Activated T-cell treated with anti-CD3 and anti-CD28 coated beads for 4 hours (primary cell): ENCODE measurements around the gene SERPINE1.

ENCODE experiments used
- DNase-seq: peaks from one replicate; pipeline ENCODE4 v3.0.0-alpha.2; 2020

Gene SERPINE1

DNA sequence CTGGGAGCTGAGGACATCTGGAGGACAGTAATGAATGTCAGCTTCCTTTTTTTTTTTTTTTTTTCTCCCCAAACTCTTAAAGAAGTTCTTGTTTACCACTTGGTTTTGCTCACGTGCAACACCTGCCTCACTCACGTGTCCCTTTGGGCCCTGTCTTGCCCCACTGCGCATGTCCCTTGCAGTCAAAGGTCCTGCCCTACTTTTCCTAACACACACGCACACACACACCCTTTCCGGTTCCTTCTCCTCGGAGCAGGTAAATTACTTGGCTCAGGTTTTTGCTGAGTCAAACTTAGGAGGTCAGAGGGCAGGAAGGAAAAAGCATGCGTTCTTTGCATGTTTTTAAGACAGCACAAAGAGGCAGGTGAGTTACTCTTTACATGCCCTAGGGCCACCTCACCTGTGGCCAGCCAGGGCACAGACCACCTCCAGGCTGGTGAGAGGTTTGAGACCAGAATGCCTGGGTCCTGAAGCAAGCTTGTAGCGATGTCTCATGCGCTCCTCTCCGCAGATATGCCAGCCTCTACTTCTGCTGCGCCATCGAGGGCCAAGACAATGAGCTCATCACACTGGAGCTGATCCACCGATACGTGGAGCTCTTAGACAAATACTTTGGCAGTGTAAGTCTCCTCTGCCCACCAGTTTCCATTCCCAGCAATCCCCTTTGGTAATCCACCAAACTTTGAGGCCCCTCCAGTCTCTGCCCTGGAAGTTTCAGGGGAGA, 30.1 kb downstream of the SERPINE1 start:
- no peak for DNase-seq

DNA sequence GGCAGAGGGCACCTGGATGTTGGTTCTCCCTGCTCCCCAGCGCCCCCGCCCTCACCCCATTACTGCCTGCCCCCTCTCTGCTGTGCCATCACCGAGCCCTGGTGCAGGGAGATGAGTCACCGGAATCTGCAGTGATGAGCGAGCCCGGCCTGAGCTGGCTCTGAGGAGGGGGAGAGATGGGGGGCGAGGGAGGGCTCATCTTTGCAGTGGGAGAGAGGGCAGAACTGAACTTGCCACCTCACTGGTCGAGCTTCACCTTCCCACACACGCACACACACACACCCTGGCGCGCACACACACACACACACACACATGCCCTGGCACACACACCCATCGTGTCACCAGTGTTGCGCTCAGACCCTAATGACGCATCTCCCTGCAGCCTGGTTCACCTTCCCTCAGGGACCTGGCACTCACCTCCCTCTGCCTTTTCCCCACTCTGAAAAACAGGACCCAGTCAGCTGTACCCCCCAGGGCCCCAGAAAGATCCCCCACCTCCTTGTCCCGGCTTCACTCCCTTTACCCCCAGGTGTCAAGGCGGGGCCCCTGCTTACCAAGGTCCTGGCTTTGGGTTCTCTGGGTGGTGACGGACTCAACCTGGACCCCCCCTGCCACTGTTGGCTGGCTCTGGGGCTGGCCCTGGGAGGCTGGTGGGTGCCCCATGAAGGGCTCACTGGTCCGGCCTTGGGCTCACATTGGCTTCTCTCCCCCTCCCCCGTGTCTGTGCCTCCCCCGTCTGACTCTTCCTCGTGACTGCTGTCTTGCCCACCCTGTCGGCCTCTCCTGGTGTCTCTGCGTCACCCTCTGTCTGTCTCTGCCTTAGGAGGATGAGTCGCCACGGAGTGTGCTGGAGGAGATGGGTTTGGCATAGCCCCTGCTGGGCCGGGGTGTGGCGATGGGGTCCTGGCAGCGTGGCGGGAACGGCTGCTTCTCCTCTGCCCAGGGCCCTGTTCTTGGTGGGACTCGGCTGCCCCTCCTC, 33.1 kb downstream of the SERPINE1 start:
- DNase-seq, result no peak

DNA sequence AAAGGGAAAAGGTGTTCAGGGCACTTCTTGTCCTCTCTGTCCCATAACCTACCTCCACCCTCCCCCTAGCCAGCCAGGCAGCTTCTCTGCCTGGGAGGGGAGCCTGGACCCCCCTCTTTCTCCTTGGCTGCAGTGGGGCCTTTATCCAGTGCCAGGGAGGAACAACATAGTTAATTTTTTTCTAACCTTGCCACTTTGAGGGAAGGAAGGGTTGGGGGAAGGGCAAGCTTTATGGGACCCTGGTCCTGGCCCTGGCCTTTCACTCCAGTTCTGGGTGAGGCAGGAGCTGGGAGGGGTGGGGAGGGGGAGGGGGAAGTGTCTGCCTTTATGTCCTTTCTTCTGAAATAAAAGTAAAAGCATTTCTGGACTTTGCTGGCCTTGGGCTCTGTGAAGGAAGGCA, 34.0 kb downstream of the SERPINE1 start:
- no peak for DNase-seq

DNA sequence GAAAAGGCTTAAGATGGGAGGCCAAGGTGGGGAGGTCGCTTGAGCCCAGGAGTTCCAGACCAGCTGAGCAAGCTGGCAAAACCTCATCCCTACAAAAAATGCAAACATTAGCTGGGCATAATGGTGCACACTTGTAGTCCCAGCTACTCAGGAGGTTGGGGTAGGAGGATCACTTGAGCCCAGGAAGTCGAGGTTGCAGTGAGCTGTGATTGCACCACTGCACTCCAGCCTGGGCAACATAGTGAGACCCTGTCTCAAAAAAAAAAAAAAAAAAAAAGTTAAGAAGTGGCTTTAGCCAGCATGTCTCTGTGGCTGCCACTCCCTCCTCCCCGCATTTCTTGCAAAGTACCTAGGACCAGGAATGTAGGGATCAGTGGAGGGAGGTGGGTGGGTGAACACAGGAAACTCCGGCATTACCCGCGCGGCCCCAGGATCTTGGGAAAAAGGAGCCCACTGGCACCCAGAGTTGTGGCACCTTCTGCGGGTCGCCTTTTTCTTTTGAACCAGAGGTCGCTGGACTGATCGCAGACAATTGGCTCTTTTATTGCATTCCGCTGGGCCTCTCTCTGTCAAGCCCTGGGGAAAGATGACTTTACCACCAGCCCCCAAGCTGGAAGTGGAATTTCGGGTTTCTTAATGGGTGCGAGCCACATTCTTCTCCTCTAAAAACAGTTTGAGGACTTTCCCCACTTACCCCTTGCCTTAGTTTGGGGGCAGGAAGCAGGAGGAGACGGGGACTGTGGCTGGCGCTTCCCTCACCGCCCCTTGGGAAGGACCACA, 35.0 kb downstream of the SERPINE1 start:
- no peak for DNase-seq

DNA sequence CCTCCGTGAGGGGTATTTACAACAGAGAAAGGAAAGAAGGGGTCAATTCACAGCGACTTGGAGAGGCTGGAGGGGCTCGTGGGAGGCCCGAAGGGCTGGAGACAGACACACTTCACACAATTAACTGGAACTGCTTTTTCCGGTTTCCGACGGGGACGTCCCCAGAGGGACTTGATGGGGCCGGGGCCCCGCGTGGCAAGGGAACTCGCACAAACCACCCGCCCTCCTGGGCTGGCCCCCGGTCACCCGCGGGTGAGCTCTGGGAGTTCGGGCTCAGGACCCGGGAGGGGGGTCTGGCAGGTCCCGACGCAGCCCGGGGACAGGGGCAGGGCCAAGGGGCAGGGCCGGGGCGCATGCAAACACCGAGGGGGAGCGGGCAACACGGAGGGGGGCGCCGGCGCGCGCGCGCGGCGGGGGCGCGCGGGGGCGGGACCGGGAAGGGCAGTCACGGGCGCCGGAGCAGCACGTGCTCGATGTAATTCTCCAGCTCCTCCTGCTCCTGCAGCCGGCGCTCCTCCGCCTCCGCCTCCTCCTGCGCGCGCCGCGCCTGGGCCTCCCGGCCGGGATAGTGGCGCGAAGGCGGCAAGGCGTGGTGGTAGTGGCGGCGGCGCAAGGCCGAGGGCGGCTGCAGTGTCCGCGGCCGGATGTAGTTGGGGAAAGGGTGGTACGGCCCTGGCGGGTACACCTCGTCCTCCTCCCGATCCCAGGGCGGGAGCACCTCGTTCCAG, 35.8 kb downstream of the SERPINE1 start:
- no peak for DNase-seq

DNA sequence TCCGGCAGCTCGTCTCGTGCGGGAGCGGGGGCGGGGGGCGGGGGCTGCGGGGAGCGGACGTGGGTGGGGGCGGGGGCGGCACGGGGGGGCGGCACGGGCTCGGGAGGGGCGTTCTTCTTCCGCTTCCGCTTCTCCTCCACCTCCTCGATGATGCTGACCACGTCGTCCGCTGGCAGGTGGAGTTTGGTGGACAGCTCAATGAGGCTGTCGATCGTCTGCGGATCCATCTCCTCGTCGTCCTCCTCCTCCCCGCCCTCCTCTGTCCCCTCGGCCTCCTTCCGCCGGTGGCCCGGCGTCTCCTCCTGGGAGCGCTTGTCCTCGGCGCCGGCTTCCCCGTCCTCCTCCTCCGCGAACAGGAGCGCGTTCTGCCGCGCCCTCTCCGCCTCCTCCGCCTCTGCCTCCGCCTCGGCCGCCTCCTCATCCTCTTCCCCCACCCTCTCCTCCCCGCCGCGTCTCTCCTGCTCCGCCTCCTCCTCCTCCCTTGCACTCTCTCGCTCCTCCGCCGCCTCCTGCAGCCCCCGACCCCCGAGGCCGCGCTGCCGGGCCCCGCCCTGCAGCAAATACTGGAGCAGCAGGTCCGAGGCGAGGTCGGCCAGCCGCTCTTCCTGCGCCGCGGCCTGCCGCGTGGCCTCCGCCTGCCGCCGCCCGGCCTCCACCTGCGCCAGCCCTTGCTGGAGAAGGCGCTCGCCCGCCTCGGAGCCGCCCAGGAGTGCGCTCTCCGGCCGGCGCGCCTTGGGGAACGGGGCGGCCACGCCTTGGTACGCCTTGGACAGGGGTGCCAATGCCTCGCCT, 36.6 kb downstream of the SERPINE1 start:
- no peak for DNase-seq

DNA sequence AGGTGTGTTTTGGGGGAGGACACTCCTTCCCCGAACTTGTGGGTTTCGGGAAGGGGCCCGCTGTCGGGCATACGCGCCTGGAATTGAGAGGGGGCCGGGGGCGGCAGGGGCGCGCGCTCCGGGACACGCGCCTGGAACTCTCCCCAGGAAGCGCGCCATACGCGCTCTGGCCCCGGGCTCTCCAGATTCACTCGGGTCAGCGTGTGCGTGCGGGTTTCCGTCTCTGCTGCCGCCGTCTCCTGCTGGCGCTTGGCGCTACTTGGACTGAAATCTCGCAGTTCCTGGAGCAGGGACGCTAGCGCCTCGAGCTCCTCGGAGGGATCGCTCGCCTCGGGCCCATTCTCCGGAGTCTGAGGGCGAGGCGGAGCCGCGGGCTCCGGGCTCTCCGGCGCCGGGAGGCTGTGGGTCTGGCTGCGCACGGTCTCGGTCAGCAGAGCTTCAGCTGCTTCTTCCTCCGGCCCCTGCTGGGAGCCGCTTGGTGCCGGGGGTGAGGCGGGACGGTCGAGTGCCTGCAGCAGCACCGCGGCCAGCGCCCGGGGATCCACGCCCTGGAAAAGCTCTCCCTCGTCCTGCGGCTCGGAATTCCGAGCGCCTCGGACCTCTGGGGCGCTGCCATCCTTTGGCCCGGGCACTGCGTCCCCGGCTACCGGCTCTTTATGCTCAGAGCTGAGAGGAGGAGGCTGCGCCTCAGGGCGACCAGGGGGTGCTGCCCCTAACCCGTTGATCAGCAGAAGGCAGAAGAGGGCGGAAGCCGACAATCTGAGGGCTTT, 37.4 kb downstream of the SERPINE1 start:
- no peak for DNase-seq

DNA sequence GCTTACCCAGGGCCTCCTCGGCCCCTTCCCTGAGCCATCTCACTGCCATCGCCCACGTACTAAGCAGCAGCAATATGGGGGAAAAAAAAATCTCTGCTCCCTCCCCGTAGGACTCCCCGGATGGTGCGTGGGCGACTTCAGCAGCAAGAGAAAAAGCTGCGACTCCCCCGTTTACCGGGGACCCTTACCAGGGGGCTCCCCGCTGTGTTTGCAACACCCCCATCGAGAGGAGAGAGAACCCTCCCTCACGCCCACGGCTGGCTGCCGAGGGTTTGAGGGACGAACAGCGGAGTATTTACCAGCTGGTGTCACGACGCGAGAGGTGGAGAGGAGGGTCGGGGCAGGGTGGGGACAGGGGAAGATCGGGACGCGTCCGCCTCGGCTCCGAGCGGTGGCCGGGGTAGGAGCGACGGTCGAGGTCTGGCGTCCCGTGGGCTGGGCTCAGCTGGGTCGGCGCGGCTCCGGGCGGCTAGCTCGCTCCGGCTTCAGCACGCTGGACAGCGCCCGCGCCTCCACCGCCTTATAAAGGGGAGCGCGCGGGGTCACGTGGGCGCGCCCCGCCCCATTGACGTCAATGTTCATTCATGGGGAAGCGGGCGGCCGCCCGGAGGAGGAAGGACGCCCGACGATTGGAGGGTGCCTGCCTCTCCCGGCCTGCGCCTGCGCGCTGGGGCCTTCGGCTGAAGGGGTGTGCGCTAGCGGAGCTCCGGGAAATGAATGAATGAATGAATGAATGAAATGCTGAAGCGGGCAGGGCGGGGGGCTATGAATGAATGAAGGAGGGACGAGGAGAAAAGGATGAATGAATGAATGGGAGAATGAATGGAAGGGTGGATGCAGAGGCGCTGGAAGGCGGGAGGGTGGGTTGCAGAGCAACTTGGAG, 38.4 kb downstream of the SERPINE1 start, which contains the start of gene VGF:
Gene VGF, minus strand, starts transcription at position 495 of the 883 bp plus-strand sequence. CDS start 726 bp downstream, outside the sequence.
- peak; percentile 83 for DNase-seq

DNA sequence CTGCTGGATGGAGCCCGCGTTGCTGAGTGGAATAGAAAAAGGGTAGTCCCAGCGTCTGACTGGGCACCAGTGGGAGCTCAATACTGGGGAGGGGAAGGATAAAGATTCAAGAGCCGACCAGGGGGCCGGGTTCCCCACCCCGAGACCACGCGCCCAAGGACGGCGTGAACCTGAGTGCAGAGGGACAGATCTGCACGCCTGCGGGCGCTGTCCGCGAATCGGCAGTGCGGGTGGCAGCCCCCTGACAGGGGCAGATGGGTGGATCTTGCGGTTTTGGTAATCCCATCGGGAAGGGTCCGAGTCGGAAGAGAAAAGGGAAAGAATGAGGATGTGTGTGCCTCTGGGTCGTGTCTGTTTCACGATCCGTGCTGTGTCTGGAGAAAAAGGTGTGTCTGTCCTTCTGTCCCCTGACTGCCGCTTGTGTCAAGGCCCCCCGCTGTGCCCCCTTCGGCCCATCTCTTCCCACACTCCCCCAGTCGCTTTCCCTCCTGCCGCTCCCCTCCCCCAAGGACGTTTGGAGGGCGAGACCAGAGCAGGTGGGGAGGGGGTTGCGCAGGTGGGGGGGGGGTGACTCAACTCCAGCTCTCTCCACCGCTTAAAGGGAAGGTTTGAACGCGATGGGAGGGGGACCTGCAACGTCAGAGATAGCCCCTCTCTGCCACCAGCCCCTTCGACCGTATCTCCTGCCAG, 39.2 kb downstream of the SERPINE1 start:
- no peak for DNase-seq

DNA sequence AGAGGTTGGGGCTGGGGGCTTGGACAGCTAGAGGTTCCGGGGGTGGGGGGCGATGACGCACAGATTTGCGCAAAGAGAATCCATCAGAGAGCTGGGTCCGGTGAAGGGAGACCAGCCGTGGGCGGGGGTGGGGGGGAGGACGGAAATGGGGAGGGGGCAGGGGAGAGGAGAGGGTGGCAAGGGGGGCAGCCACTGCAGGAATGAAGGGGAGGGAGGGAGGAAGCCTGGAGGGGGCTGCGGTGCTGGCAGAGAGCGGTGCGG, 39.7 kb downstream of the SERPINE1 start:
- DNase-seq, result no peak

DNA sequence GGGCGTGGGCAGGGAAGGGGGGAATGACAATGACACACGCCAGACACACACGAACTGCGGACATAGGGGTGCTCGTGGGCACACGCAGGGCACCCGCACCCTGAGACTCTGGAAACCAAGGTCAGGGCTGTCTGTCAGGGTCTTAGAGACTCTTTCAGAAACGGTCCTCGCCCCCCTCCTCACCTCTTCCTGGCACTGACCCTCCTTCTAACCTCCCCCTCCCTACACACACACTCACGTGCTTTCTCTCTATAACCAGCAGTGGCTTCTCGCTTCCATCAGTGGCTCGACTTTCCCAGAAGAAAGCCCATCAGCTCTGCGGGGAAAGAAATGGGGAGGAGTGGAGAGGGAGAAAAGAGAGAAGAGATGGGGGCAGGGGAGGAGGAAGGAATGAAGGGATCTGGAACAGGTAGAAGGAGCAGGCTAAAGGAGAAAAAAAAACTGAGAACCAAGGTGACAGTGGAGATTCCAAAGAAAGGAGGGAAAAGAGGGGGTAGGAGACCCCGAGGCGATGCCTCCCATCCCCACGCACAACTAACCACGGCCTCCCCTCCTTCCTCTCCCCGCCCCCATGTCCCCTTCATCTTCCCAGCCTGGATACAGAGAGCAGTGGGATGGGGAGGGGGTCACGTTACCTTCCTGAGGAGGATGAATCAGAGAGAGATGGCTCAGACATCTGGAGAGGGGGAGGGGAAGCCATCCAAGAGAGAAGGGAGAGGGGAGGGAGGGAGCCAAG, 40.2 kb downstream of the SERPINE1 start:
- DNase-seq, result no peak

DNA sequence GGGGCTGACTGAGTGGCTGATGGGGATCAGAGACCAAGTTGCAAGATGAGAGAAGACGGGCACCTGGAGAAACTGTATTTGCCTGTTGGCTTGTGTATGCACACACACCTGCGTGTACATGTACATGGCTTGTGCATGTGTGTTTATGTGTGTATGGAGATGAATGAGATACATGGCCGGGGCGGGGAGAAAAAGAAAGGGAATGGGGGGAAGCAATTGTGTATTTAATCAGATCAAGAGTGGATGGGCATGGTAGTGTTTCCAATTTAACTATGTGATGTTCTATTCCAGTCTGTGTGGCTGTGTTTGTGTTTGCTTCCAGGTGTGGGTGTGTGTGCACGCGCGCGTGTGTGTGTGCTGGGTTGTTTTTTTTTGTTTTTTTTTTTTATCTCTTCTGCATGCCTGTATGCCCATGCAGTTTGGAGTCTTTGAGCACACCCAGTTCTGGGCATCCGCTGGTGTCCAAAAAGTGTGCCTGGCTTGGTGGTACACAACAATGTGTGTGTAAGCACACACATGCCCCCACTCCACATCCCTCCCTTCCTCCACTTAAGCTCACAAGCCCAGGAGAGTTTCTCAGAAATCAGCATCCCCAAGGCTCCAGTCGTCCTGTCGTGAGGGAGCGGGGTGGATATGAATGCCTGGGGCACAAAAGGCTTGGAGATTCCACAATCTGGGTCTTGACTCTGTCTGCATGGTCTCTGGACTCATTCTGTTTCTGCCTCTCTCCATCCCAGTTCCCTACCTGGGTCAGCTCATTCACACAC, 40.9 kb downstream of the SERPINE1 start:
- DNase-seq, result no peak

DNA sequence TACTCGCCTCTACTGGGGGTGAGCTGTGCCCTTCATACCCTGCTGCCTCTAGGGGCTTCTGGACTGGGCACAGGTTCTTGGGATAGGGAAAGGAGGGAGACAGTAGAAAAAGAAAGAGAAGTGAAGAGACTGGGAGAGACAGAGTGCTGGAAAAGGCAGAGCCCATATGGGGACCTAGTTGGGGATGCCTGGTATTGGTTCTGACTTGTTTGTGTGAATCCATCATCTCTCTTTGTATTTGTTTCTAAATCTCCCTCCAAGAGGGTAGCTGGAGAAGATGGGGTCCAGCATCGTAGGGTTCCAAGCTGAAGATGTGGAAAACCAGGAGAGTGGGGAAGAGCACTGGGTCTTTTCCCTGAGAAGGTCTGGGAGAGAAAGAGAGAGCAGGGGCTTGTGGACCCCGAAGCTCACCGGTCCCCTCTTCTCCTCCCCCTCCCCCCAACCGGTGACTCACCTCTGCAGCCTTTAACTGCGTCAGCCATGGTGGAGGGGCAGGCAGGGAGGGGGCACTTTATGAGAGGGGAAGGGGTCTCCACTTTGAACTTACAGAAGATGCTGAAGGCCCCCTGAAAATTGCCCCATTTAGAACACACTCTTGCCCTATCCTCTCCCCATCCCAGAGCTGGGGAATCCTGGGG, 41.6 kb downstream of the SERPINE1 start:
- DNase-seq, result no peak

DNA sequence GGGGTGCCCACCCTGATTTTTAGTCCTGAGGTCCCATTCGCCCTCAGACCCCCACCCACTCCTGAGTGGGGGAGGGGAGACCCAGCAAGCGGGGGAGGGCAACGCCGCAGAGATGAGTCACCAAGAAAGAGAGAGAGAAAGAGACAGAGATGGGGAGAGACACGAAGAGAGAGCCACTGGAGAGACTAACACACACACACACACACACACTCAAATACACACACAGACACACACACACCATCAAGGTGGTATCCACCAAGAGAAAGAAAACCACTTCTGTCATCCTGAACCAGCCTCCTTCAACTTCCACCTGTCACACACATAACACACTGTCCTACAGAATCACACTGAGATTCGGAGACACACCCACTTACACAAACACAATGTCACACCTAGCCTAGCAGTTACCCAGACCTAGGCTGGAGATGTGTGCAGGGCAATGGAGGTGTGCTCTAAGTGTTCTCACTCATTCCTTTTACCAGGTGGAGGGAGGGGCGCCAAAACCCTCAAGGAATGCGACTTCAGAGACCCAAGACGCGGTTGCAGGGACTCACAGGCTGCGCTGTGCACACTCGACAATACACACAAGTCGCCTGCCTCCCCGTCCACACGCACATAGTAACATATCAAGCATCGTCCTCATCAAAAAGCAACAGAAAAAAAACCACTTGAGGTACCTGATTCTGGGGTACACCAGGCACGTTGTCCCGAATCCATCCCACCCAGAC, 42.4 kb downstream of the SERPINE1 start:
- no peak for DNase-seq

DNA sequence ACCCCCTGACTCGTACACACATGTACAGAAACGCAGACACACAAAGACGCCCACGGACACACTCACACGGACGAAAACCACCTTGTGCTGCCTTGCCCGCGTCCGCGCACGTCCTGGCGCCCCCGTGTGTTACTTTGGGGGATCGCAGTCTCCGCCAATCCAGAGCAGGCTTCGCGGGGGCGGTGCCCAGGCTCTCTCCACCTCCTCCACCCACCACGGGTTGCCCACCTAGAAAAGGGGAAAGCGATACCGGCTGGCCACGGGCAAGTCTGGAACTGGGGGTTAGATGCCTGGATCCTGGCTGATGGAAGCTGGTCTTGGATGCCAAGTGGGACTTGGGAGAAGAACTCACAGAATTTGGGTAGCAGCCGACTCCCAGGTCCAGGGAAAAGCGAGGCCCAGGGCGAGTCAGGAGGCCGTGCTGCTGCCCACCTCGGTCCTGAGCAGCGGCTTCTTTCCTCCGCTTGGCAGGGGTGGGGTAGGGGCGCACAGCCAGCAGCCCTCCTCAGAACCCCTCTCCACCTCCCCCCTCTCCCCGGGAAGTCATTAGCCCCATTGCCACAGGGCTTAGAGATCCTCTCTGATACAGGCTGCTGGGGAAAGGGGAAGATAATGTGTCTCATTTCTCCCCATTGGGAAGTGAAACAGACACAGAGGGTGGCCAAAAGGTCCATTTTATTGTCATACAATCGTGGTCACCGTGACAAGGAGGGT, 43.1 kb downstream of the SERPINE1 start:
- DNase-seq, result peak; percentile 82
